GM19240 (cell line): ENCODE results near the gene SETD3.

ENCODE experiments used
- DNase-seq: peaks from one replicate; pipeline ENCODE4 v3.0.0; 2011; ENCODE audit warnings: low spot score; ENCODE audit not compliant: insufficient read length

SETD3 gene

DNA sequence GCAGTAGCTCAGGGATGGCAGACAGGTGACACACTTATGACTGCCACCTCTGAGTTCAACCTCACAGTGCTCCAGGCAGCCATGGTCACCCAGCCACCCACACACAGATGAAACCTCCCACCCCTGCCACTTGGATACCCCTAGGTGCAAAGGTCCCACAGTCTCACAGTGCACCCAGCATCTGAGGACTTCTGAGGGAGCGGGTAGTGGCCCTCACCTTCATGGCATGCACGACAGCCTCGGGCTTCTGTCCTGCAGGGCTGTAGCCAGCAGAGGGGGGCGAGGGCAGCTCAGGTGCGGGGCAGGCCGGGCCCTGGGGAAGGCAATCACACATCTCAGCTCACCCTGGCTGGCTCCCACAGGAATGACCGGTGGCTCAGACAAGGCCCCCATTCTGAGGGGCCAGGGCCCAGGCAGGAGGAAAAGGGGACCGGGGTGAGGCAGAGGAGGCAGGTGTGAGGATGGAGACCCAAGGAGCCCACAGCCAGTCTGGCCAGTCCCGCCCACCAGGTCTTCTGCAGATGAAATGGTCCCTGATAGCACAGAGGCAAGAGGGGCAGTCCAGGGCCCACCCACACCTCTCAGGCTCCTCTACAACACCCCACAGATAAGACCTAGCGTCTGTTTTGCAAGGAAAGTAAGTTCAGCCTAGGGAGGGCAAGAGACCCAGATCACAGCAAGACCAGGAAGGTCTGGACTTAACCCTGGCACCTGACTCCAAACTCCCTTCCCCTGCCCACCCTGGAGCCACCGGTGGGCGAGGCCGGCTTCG is 36.4 kb upstream of the SETD3 start:
- no peak for DNase-seq

DNA sequence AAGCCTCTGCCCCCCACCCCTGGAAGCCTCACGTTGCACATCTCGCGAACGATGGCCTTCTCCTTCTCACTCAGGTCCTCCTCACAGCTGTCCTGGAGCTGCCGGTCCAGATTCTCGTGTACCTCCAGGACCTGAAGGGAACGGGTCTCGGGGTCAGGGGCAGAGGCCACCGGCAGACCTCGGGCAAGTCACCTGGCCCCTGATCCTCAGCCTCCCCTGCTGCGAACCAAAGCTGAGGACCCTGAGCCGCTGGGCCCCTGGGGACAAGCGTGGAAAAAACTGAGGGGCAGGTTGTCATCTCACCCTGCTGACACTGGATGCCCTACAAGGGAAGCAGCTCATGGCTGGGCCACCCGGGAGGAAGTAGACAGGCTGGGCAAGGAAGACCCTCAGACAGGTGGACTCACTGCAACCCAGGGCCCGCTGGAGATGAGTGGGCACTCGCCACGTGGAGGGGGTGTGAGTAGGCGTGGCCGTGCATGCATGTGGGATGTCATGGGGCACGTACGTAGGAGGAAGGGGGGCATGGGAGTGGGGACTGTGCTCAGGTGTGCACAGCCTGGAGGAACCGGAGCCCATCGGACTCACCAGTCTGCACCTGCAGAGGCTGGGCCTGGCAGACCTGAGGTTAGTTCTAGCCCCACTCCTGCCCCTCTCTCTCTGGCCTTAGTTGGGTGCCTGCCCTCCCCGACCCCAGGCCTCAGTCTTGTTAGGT is 35.7 kb upstream of the SETD3 start:
- DNase-seq: no peak

DNA sequence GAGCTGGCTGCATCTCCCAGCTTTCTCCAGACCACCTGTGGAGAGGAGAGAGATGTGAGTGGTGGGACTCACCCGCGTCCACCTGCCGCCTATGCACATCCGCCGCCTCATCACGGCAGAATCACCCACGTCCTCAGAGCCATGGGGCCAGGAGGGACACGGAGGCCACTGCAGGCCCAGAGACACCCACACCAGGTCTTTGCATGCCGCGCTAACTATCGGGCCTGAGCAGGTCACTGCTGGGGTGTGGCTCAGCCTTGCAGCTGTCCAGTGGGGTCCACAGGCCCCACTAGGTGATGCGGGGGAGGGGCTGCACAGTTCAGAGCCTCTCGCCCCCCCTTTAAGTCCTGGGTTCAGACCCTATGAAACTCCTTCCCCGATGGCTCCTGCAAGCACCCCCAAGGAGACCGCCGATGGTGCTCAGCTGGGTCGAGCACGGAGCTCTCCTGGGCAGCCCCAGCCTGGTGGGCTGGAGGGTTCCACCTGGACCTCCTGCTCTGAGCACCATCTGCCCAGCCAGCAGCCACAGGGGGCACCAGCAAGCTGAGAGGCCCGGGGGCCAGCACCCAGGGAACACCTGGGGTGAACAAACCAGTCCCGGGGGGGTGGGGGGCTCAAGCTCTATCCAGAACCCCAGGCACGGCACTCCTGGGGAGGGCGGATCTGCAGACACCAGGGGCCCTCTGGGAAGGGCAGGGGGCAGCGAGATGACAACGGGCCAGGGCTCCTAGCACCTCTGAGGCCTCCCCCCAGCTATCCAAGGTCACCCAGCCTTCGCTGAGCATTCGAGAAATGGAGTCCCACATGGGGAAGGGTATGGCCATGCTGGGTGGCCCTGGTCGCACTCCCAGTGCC is 34.9 kb upstream of the SETD3 start:
- DNase-seq: no peak

DNA sequence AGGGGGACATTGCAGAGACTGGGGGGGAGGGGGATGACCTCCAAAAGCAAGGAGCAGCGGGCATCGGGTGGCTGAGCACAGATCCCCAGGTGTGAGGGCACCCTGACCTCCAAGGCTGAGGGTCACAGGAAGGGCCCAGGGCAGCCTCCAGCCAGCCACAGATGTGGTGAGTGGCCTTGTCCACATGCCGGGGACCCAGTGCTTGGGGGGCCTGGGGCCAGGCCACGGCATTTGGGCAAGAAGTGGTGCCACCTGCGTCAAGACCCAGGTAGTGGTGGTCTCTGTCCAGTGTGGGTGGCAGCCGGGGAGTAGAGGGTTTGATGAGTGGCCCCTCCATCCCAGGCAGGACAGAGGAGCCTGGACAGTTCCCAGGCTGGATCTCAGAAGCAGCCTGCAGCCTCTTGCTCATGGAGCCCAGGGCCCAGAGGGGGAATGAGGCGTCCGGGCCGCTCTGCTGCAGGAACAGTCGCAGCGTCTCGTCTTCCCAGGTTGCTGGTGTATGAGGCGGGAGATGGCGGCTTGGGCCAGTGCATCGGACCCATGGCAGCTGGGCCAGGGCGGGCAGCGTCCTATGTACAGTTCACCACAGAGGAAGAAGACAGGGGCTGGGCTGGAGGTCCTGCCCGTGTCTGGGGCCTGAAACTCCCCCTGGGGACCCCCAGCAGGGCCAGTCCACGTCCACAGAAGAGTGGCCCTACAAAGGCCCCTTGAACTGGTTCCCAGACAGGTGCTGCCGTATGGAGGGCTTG is 34.1 kb upstream of the SETD3 start:
- no peak for DNase-seq

DNA sequence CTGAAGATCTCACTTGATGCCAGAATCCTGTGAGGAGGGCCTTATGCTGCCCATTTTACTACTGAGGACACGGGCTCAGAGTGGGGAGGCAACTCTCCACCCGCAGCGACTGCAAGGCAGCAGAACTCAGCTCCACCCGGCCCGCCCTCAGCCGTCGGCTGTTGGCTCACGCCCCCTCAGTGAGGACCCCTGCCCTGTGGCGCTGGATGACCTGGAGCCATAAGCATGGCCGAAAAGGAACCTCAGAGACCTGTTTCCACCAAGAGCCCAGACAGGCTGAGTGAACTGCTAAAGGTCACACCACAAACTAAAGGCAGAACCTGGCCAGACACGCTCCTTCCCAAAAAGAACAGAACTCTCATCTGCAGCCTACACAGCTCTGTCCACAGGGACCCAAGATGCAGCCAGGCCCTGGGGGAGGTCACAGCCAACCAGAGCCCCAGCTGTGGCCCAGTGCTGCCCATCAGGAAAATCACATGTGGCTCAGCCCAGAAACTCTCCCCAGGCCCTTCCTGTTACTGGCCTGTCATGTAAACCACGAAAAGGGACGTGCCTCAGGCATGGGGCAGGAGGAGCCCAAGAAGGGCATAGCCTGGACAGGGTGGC is 33.4 kb upstream of the SETD3 start:
- no peak for DNase-seq

DNA sequence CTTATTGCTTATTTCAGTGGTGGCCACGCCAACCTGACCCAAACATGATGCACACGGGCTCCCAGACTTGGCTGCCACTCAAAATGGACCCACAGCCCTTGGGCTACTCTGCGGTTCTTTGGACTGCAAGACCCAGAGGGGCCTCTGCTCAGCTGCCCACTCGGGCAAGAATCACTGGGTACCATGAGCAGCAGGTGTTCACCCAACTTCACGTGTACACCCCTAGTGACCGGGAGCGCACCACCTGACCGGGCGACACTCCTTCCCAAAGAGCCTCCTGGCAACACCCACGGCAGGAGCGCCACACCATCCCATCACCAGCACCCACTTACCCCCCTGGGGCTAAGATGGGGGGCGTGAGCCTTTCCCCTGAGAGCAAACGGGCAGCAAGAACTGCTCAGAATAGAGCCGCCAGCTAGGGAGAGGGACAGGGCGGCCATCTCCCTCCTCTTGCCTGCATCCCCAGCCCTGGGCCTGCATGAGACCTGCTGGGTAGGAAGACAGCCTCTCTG is 32.6 kb upstream of the SETD3 start:
- DNase-seq: no peak

DNA sequence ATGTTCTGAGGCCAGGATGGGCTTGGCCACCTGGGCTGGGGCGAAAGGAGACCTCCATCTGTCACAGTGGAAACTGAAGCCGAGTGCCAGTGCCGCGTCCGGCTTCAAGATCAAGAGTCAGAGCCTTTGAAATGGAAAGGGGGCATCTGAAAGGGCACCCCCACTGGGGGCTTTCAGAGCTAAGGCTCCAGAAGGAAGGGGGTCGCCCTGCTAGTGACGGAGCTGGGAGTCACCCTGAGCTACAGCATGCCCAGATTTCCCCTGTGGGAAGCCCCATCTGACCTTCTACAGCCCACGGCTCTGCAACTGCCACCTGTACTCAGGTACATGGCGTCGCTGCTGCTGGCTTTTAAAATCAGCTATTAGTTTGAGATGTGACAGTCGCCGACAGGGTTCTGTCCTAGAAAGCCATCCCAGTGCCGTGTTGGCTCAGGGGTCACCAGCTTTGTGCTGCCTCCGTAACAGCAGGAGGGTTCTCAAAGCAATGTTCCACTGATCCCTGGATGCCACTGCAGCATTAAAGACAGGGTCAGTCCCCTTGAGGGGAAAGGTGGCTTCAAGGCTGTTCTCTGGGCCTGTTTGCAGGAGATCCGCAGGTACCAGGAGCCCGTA is 32.0 kb upstream of the SETD3 start:
- DNase-seq: no peak

DNA sequence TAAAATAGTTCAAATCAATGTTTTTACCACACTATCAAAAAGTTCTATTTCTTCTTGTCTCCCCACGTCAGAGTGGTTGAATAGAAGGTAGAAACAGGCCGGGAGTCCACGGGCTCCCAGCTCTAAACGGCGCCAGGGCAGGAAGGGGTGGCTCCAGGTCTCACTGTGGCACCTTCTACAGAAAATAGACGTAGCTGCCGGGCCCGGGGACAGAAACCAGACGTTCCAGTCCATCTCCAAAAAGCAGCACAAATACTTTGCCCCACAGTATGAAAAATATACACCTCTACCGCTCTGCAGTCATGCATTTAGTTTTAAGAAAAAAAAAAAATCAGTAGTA is 31.4 kb upstream of the SETD3 start:
- DNase-seq: no peak

DNA sequence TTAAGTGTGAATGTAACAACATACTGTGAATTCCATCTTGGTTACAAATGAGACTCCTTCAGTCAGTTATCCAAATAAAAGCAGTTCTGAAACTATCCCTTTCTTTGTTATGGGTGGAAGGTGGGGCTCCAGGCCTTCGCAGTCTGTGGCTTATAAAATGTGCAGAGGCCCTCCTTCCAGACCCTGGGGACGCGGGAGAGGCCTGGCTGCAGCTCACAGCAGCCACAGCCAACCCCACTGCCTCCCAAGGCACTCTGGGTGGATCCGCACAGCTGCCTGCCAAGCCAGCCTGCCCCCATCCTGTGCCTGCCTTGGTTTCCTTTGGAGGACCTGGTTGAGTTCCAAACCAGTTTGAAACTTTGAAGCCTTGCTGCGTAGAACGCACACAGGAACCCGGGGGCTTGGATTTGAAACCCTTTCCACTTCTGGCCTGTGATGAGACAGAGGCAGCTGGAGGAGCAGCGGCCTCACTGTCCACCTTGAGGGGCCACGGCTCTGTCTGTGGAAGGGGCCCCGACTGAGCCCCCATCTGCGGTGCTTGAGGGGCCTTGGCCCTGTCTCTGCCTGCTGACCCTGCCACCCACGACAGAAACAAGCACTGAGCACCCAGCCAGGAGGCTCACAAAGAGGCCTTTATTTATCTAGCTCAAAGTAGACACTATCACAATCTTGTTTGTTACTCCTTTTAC is 30.9 kb upstream of the SETD3 start:
- DNase-seq: no peak

DNA sequence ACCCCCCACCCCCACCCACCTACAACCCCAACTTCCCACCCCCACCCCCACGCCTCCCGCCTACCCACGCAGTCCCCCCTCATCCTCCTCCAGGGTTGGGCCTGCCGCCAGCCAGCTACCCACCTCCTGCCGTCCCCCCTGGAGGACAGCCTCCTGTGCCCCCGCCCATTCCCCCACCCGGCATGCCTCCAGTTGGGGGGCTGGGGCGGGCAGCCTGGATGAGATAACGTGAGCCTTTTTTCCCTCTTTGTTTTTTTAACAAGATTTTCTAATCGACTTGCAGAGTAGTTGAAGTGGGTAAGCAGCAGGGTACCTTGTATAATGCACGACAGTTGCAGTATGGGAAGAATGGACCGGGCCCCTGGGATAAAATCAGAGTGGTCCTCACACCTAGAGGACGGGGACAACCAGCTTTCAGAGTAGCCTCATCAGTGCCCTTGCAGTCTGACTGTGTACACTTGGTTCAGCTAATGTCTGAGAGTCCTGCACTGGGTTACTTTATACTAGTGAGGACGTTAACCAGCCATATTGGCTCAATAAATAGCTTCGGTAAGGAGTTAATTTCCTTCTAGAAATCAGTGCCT is 30.0 kb upstream of the SETD3 start:
- DNase-seq: no peak

DNA sequence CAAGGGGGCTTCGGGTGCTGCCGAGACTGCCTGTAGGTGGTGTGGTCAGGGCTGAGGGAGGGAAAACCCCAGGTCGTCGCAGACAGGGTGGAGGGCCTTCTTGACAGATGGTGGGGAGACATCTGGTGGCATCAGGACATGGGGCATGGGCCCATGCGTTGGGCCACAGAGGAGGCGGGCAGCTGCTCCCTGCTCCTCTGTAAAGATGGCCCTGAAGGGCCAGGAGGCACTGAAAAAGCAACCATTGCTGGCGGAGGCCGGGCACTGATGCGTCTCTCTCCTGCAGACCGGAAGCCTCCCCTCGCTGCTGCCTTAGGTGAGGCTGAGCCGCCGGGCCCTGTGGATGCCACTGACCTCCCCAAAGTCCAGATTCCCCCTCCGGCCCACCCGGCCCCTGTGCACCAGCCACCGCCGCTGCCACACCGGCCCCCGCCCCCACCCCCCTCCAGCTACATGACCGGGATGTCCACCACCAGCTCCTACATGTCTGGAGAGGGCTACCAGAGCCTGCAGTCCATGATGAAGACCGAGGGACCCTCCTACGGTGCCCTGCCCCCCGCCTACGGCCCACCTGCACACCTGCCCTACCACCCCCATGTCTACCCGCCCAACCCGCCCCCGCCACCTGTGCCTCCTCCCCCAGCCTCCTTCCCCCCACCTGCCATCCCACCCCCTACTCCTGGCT is 29.4 kb upstream of the SETD3 start:
- no peak for DNase-seq

DNA sequence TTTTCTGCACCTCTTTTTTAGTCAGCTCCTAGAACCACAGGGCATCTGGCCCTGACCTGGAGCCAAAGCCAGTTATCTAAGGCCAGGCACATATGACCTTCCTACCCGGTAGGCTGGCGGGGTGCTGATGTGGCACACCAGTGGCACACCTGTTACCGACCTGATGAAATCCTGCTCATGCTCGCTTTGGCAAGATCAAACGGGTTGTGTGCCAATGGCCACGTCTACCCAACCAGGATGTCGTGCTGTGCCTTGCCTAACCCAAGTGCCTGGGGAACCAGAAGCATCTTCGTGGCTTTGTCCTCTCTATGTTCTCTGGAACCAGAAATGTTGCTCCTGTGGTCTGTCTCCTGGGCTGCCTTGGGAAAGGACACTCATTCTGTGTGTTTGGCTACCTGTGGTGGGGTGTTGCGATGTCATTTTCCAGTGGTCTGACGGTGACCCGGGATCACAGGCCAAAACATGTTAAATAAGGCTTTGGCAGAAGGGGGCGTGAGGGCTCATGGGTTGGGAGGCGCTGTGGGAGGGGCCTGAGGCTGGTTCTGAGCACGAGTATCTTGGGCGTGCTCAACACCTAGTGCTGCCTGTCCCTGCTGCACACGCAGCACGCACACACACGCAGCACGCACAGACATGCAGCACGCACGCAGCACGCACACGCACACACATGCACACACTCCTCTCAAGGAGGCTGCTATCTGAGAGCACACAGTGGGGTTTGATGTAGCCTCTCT is 28.4 kb upstream of the SETD3 start:
- DNase-seq: no peak

DNA sequence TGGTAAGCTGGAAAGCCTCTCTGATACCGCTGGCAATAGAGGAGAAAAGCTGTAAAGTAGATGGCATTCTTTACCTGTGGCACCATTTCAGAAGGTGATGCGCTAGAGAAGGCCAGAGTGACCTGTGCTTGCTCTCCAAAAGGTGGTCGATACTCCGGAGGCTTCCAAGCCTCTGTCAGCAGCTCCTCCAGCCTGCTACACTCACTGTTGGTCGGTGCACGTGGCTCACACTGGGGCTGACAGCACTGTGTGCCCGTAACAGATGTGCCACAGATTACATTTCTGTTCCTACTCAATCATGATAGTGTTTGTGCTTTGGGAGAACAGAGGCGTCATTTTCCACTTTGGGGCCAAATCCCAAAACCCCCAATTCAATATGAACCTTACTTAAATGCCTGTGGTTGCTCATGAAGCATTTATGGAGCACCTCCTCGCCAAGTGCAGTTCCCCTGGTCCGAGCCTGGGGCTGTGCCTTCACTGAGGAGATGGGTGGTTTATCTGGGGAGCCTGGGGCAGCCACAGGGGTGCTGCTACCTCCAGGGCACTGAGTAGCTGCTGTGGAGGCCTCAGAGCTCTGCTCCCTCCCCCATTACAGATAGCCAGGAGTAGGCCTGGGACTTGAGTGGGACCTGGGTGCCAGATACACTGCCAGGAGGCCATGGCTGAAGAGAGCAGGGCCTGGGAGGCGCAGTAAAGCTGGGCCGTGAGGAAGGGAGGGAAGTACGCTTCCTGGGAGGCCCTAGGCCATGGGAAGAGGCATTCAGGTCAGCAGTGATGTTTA is 27.4 kb upstream of the SETD3 start:
- DNase-seq: no peak

DNA sequence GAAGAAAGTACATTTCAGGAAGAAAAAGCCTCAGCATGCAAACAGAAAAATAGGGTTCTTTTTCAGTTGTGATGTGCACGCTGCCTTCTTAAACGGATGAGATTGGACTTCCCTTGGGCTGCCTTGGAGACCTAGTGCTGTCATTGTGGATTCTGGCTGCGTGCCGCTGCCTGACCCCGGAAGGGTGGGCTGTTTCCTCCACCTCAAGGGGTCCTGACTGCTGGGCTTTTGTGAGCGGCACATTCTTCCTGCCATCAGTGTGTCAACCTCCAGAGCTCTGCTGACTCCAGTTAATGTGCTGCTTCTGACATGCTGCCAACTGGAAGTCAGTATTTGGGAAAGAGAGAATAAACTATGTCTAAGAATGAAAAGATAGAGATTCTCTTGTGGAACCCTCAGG is 25.6 kb upstream of the SETD3 start:
- DNase-seq: no peak

DNA sequence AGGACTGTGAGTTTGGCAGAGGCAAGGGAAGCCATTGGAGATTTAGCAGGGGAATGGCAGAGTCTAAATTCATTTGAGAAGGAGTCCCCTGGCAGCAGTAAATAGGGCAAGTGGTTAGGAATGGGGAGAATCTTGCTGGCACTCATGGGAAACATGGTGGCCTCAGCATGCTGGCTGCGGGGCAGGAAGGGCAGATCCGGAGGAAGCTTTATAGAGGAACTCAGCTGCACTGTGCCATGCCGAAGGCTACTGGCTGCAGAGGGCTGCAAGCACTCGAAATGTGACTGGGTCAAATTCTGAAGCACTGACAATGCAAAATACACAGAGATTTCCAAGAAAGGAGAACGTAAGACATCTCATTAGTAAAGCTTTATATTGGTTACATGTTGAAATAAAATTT is 24.4 kb upstream of the SETD3 start:
- DNase-seq: no peak

DNA sequence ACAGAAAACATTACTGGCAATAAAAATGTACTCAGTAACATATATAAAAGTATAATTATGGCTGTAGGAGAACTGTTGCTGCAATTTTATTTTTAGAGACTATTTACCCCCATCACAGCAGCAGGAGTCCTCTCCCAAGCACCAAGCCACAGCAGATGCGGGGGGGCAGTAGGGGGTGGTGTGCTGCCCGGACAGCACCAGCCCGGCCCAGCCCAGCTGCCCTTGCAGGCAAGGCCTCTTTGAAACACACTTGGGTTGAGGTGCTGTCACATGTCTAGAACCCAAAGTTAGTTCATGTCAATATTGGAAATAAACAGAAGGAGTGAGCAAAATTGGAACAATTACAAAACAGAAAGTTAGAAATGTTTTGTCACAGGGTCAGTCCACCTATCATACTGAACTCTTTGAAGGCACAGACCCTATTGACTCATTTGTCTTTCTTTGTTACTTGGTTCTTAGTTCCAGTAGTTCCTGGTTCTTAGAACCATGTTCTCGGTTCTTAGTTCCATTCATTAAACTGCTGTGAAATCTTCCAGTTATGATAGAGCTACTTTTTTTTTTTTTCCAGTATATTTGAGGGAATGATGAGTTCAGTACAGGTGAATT is 23.3 kb upstream of the SETD3 start:
- DNase-seq: no peak

DNA sequence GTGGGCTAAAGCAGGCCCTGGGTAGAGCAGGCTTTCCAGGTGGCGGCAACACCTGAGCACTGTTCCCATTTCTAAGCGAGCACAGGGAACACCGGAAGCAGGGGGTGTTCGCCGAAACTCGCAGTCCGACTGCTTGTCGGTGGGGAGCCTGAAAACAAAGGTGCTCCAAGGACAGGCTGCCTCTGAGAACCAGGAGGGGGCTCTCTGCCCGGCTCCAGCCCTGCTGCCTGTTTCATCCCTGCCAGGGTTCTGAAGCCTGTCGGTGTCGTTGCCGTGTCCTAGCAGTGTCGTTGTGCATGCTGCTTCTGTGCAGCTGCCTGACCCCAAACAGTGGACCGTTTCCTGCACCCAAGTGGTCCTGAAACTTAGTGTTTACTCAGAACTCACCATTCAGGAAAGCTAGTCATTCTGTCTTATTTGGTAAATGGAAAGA is 22.3 kb upstream of the SETD3 start:
- no peak for DNase-seq
